Activated CD8-positive, alpha-beta memory T cell treated with anti-CD3 and anti-CD28 coated beads for 48 hours (primary cell): ENCODE data around the gene FREM1.

Experiments used
- DNase-seq, 3 experiments: peaks; one replicate each; pipeline ENCODE4 v3.0.0-alpha.2; 2020; ENCODE audit warnings: low read depth in 2 of 3, low spot score in 2 of 3

FREM1 gene

DNA sequence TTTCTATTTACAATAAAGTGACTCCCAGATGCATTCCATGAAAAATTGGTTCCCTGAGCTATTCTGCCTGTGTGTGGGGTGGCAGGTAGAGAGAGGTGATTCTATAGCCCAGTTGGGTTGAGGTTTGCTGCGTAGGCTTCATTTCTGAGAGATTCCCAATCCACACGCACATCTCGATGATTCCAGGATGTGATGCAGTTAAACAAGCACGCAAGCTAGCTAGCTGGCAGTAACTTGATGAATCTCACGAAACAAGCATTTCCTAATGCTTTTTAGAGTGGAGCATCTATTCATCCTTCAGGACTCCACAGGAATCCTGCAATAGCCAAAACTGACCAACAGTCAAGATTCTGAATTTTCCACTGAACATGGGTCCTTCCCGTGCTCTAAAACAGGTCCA, 143.9 kb downstream of the FREM1 start:
- no peak for DNase-seq

DNA sequence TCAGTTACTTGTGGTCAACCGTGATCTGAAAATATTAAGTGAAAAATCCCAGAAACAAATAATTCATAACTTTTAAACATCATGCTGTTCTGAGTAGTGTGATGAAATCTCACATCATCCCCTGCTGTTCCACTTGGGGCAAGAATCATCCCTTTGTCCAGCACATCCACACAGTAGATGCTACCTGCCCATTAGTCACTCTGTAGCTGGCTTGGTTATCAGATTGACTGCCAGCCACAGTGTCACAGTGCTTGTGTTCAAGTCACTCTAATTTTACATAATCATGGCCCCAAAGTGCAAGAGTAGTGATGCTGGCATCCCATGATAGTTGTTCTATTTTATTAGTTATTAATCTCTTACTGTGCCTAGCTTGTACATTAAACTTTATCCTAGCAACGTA, 148.6 kb downstream of the FREM1 start:
- DNase-seq = no peak

DNA sequence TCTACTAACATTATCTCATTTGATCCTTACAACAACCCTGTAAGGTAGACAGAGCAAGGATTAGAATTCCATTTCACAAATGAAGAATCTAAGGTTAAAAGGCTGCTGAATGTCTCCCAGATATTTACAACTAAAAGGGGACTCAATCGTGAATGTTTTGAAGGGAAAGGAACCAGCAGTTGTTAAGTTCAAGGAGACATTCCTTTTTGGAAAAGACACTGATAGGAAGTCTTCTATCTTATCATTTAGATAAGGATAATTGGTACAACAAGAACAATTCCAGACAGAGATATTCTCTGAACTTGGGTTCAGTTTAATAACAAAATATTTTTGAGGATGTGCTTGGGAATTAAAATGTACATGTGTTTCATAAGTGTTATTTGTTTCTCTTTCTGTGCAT, 150.2 kb downstream of the FREM1 start:
- DNase-seq = no peak

DNA sequence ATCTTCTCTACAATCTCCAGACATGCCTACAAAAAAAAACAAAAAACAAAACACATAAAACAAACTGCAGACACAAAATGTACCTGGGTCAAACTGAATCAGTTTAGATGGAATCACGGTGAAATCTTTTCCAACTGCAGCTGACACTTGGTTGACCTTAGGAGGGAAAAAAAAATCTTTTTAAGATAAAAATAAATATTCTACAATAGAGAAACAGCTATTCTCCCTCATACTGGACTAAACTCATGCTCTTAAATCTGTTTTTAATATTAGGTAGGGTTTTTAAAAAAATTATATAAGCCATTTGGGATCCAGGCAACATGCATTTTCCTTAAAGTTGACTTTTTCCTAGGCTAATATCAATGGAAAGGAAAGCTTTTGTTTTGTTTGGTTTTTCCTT, 153.9 kb downstream of the FREM1 start:
- DNase-seq = no peak

DNA sequence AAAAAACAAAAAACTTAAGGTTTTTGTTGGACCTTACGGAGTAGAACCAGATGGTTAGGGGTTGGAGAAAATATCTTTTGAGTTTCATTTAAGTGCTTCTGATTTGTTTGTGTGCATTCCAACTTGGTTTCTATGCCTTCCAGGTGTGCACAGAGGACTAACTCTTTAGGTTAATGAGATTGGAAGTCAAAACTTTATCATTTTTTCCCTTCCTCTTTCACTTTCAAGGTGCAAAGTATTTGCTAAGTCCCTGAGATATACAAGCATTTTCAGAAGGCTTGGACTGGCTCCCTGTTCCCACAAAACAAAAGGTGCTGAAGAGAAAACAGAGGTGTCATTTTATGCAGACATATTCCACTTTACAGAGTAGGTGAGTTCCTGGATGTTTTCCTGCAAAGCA, 157.4 kb downstream of the FREM1 start:
- no peak for DNase-seq

DNA sequence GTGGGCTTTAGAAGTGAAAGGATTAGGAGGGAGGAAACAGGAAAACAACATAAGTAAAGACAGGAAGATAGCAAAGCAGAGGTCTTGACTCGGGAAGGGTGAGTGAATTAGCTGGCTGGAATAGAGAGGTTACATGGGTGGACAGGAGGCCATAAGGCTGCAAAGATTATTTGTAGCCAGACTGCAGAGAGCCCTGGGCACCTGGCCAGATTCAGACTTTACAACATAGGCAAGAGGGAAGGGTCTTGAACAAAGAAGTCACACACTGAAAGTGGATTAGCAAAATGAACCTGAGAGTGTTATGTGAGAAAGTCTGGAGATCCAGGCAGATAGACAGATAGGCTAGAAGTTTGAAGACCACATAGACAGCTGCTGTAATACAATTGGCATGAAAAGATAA, 158.0 kb downstream of the FREM1 start:
- DNase-seq = no peak

DNA sequence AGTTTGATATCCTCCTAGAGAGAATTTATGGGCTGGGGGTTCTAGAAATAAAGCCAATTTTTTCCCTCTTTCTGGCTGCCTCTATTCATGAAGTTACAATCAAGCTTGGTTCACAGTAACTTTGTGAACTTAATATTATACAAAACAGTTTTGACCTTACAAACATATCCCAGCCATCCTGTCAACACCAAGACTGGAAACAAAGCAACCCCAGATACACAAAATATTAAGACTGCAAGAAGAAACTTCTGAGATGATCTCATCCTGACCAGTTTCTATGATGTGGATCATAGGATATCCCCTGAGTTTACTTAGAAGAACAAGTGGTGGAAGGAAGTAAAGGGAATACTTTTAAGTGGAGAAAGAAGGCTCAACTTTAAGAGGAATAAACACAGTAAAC, 159.4 kb downstream of the FREM1 start:
- DNase-seq = no peak

DNA sequence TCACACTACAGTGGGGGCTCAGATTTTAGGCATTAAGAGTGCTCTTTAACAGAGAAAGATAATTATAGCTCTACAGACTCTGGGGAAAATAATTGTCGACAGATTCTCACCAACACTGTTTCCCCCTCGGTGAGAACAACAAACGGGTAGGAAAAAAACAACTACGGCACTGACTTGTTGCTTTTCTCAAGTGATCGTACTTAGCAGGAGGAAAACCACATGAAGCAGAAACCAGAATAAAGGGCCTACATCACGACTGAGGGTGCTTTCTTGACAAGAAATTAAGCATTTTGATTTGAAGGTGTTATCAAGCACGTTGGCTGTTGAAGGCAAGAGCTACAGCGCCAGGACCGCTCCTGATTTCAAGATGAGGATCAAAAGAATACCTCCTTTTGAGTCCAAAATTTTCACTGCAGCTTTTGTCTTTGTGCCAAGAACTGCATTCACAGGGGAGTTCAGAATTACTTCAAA, 160.5 kb downstream of the FREM1 start:
- no peak for DNase-seq

DNA sequence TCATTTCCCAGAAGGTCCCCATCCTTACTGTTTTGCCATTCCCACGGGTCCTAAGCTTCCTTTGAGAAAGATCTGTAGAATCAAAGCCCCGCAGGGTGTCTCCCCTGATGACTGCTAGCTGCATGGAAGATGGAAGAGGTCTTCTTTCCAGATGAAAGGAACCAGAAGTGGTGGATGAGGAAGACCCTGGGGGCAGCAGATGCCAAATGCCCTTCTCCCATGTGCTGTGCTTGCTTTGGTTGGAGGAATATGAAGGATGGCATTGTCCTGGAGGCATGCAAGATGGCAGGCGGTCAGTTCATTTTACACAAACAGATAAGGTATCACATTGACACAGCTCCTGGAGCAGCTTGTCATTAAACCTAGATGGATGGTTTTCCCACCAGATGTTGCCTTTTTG, 161.9 kb downstream of the FREM1 start:
- DNase-seq = no peak

DNA sequence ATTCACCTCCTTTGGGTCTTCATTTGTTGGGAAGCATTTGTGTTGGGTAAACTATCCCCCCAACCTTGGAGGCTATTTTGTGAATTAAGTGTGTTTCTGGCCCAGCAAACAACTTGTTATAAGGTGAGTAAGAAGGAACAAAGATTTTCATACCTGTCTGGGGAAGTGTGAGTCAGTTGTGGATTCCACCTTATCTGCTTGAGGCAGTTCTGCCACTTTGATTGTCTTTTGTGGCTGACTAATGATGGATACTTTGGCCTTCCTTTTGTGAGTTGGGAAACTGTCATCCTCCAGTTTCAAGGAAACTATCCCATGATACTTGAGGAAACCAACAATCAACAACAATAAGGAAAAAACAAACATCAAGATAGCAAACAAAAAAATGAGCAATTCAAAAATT, 163.1 kb downstream of the FREM1 start:
- DNase-seq = no peak

DNA sequence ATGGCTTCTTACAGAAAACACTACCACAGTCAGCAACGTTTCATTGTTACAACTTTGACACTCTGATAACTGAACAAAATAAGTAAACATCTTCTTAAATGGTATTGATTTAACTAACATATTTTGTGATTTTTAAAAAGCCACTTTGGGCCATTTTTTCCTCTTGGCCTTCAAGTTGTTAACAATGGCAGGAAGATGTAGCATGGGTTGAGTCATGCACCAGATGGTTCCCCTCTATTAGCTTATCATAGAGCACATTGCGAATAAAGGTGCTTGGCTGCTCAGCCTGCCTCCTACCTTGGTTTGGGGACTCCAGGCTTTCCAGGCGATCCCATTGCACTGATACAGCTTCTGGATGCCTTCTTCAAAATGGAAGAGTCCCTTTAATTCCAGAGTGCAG, 163.6 kb downstream of the FREM1 start:
- no peak for DNase-seq

DNA sequence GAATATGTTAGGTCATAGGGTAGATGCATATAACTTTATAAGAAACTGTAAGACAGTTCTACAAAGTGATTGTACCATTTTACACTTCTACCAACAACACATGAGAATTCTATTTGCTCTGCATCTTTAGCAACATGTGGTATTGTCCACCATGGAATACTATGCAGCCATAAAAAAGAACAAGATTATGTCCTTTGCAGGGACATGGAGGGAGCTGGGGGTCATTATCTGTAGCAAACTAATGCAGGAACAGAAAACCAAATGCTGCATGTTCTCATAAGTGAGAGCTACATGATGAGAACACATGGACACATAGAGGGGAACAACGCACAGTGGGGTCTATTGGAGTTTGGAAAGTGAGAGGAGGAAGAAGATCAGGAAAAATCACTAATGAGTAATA, 165.5 kb downstream of the FREM1 start:
- no peak for DNase-seq

DNA sequence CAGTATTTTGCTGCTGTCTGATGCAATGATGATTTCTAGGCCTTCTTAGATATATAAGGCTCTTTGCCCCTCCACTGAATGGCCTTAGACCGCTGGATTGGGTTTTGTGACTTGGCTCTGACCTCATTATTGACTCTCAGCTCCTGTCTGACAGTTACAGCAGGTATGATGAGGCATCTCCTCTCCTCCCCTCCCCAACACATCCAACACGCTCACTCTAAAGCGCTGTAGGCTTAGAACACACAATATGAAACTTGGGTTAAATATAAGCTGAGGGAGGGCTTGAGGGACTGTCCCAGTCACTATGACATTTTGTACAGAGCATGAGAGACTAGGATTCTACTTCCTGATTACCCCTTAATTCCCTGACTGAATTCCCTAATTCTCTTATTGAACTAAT, 168.9 kb downstream of the FREM1 start:
- DNase-seq = no peak

DNA sequence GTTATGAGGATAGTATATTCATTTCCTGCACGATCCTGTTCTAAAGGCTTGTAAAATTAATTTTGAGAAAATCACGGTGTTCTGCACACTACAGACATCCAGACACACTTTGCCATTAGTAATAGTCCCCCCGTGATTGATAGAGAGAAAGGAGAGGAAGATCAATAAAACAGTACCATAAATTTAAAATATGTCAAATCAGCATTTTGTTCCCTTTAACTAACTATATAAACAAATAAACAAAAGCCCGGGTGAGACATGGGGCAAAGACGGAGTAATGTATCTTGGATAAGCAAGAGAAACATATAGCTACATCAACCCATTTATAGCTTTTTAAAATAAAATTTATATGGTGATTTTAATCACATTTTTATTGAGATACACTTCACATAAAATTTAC, 177.1 kb downstream of the FREM1 start:
- no peak for DNase-seq

DNA sequence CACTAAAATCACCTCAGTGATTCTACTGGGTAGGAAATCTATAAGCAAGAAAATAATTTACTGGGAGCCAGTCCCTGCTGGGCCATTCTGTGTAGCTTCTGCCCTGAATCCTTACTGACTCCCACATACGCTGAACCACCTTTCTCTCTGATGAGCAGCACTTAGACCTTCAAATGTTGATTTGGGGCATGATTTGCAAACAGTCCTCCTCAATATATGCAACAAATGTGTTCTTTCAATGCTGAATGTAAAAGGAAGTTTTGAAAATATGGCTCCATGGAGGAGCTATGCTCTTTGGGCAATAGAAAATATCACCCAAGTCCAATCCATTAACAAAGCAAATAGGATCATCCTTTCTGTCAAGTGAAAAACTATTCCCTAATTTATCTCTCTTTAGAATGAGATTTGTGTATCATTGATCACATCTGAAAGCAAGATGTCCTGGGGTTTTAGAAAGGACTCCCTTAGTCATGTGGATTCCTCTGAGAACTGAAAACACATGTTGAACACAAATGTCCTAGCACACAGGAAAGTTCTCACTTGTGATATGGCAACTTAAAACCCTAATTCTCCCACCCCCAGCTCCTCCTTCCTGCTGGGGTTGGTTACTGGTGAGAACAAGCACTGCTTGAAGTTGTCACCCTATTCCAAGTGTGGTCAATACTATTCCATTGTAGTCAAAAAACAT, 178.8 kb downstream of the FREM1 start:
- no peak for DNase-seq

DNA sequence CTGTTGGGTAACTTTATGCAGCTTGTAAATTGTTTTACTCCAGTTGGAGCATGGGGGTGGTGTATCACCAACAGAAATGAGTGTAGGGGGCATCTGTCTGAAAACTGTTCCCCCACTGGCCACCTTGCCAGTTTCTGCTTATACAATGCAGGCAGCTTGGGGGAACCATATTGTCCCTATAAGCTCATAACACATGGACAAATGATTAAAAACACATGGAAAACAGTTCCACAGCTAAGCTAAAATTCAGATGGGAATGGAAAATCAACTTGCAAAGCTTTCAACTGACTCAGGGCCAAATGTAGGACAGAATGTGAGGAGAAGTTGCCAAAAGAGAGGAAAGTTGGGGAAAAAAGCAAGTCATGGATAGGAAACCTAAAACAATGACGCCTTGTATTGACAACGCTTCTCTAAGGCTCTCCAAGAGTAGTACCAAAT, 179.7 kb downstream of the FREM1 start:
- DNase-seq = no peak

DNA sequence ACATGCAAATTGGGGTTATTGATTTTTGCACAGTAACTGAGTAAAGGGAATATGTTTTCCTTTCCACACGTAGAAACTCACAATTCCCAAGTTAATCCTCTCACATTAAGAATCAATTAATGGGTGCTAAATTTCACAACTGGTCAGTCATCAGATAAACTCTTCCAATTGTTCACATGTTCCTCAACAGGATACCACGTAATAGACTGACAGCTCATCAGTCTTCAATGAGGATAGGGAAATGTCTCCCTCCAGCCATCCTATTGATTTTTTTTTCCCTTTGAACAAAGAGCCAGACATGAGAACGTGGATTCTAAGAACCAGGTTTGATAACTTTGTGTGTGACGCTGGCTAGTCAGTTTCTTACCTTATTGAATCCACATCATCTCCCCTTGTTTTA, 186.9 kb downstream of the FREM1 start:
- no peak for DNase-seq

DNA sequence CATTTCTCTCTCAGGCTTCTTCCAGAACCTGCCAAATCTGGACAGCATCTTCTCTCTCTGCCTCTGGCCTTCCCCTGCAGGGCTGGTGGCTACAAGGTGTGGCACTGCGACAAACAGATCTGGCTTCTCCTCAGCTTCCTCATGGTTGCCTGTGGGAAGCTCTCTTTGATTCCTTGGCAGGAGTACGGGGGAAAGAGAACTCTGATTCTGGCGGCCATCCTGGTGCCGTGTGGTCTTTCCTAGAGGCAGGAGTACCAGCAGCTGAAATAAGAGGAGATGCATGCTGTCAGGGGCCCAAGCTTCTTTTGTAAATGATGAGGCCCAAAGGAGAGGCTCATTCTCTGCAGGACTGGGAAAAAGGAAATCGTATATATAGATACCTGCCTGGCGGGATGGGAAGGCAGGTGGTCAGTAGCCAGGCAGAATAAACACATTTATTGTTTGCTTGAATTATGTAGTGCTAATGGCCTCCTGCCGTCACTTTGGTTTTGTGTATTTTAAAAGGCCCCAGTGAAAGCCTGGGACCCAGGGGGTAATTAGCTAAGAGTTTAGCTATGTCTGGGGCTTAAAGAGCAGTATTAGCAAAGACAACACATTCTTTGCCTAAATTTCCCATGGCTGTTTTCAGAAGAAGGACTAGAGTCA, 187.7 kb downstream of the FREM1 start, which contains the start of gene CER1:
Gene CER1, minus strand, starts transcription at position 343 of the 645 bp plus-strand sequence. Its CDS starts 61 bp downstream, at position 282.
- no peak for DNase-seq

DNA sequence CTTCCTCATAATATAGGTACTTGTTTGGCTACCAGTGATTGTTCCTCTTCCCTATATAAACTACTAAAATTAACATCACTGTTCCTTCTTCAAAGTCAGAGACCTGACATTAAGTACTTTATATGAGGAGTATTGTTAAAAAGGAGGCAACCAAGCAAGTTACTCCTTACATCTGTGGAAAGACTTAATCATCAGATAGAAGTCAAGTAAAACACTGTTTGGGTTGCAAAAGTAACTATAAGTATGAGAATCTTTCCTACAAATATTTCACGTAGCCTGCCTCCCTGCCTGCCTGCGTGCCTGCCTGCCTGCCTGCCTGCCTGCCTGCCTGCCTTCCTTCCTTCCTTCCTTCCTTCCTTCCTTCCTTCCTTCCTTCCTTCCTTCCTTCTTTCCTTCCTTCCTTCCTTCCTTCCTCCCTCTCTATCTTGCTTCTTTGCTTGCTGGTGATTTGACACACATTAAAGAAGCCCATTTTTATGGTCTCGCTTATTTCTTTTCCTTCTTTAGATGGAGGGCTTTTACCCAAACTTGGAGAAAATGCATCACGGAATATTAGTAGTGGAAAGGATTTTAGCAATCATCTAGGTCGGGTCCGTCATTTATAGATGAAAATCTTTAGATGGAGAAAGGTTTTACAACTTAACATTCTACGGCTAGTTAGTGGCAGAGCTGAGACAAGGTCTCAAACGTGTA, 190.9 kb downstream of the FREM1 start:
- DNase-seq = no peak

DNA sequence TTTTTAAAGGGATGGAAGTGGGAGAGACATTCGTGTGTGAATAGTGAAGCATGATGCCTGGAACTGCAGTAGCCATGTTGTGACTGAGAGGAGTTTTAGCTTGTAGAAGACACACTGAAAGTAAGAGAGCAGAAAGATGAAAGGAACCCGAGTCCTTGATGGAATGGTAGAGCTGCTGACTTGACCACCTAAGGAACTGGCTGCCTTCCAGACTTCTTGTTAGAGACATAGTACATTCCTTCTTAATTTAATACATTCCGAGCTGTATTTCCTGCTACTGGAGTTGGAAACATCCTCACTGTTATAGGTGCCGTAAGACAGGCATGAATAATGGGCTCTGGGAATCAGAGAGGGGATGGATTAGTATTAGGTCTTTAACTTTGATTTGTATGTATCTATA, 195.1 kb downstream of the FREM1 start:
- DNase-seq = no peak

DNA sequence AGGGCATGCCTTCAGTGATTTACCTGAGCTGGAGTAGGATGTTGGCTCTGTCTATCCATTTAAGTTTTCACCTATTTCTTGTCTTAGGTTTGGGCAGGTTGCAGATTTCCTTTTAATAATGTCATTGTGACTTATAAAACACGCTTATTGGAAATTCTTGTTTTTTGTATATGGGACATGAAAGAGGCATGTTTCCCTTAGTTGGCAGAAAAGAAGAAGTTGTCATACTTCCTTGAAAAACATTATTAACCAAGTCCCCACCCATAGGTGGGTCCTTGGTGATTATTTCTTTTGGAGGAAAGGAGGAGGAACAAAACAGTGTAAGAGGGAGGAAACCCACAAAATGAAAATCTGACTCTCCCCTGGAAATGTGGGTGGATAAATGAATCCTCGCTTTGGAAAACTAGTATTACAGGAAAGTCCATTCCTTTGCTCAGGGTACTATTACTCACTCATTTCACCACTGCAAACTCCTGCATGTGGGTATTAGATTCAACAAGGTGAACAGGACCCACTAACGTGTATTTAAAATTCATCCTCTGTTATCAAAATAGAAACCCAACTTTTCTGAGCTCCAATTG, 197.0 kb downstream of the FREM1 start:
- DNase-seq = no peak

DNA sequence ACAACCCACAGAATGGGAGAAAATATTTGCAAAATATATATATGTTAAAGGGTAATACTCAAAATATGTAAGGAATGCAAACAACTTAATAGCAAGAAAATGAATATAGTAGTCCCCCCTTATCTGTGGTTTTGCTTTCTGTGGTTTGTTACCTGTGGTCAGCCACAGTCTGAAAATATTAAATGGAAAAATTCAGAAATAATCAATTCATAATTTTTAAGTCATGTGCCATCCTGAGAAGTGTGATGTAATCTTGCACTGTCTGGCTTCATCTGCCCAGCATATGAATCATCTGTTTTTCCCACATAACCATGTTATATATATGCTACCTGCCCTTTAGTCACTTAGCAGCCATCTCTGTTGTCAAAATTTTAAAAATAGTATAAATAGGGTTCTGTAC, 199.4 kb downstream of the FREM1 start:
- no peak for DNase-seq
